CD4-positive, alpha-beta T cell treated with Interleukin-2 at 100 ng/mL for 4 hours (primary cell): ENCODE measurements around the gene HMMR.
"Not testable (repeated sequence)": the region's sequence is repeated elsewhere in the genome, so short reads cannot be mapped to it uniquely, and the experiment has no call there.

ENCODE experiments used
- DNase-seq: peaks from one replicate; pipeline ENCODE4 v3.0.0-alpha.2; 2020; ENCODE audit warnings: low spot score

The HMMR gene

GRCh38 chr5:163508753-163509152 lies 48.3 kb downstream of the HMMR start:
- no peak for DNase-seq

GRCh38 chr5:163509291-163509951 lies 49.0 kb downstream of the HMMR start:
- DNase-seq, result no peak

GRCh38 chr5:163512526-163512925 lies 52.1 kb downstream of the HMMR start:
- no peak for DNase-seq

DNA sequence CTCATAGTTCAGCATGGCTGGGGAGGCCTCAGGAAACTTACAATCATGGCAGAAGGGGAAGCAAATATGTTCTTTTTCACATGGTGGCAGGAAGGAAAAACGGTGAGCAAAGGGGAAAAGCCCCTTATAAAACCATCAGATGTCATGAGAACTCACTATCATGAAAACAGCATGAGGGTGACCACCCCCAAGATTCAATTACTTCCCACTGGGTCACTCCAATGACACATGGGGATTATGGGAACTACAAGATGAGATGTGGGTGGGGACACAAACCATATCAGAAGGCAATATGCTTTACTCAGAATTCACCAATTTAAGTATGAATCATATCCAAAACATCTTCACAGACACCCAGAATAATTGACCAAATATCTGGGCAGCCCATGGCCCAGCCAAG lies 64.7 kb downstream of the HMMR start:
- no peak for DNase-seq

DNA sequence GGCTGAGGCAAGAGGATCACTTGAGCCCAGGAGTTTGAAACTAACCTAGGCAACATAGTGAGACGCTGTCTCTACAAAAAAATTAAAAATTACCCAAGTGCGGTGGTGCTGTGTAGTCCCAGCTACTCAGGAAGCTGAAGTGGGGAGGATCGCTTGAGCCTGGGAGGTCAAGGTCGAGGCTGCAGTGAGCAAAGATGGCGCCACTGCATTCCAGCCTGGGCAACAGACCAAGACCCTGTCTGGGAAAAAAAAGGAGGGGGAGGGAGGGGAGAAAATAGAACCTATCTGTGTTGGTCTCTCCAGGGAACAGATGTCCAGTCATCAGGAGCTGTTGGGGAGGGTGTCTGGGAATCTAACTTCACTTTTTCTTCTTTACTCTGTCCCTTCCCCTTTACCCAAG lies 69.3 kb downstream of the HMMR start:
- DNase-seq, result no peak

DNA sequence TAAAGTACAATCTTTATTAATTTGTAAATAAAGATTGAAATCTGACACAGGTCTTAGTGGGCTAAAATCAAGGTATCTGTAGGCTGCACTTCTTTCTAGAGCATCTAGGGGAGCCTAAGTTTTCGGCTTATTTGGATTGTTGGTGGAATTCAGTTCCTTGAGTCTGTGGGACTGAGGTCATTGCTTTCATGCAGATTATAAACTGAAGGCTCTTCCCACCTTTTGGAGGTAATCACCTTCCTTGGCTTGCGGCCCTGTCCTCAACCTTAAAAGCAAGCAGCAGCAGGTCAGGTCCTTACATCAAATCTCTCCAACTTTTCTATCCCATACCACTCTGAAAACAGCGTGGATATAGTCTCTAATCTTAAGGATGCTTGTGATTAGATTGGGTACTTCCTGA lies 70.8 kb downstream of the HMMR start:
- no peak for DNase-seq

- no peak for DNase-seq
Observed at GRCh38 chr5:163532171-163533084, 72.0 kb downstream of the HMMR start.

- no peak for DNase-seq
Observed at GRCh38 chr5:163533223-163533622, 72.8 kb downstream of the HMMR start.

DNA sequence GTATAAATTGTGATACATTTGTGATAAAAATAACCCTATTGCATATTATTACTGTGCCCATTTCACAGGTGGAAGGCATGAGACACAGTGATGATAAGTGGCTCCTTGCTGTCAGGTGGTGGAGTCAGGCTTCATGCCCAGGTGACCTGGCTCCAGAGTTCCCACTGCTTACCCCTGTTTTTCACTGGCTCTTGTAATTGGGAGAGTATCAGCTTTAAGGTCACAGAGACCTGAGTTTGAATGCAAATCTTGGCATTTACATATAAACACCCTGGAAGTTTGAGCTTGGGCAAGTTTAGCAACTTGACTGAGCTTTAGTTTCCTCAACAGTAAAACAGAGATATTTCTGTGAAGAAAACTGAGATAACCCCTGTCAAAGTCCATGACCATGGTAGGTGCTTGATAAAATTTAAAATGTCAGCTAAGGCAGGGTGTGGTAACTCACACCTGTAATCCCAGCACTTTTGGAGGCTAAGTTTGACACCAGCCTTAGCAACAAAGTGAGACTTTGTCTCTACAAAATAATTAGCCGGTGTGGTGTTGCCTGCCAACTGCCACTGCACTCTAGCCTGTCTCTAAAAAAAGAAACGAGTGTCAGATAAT lies 74.2 kb downstream of the HMMR start:
- DNase-seq, result no peak

DNA sequence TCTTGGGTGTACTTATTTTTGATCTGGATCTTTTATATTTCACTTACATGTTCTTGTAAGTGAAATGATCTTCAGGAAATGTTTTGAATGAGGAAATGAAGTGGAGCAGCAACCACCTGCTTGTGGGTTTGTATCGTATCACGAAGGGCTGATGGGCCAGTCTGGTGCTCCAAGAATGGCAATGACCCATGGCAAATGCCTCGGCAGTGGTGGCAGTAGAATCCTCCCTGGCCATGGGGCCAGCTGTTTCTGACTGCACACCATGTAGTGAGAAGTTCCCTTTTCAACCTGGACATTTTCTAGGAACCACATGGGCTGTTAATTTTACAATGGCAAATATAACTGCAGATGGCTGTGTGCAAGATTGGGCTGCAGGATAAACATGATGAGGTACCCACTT lies 74.9 kb downstream of the HMMR start:
- DNase-seq, result no peak

DNA sequence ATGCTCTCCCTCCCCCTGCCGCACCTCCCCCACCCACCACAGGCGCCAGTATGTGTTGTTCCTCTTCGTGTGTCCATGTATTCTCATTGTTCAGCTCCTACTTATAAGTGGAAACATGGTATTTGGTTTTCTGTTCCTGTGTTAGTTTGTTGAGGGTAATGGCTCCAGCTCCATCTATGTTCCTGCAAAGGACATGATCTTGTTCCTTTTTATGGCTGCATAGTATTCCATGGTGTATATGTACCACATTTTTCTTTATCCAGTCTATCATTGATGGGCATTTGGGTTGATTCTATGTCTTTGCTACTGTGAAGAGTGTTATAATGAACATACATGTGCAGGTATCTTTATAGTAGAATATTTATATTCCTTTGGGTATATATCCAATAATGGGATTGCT lies 76.0 kb downstream of the HMMR start:
- not testable (repeated sequence) for DNase-seq

DNA sequence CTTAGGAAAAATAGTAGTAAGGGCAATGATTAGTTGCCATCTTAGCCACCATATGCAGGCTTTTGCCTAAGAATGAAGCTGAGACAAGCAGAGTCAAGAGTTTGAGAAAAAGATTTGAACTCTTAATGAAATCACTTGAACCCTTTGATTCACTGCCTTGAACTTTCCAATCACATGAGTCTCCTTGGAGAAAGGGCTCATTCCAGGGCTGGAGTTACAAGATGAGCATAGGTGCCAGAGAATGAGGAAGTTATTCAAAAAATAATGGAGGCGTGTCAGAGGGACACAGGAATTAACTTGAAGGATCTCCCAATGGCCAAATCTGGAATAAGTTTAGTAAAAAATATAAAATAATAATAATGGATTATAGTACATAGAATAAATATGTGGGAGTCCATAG lies 80.3 kb downstream of the HMMR start:
- no peak for DNase-seq
